Thymus (tissue), 11 donors: Measurements from ENCODE around the gene SPATA31E1. TPM values are rescaled to one million over a fixed set of nuclear protein-coding genes. Genes with fewer than 3 reads are reported as not detected.

Source experiments
- DNase-seq, 9 donors: peaks; one replicate each; pipeline ENCODE4 v3.0.0-alpha.2; 2013; ENCODE audit warnings: low spot score in 9 of 9, low read depth in 6 of 9, missing footprints in 1 of 9
- H3K27ac ChIP-seq, 2 donors: one replicate each; pipeline ENCODE4 v1.5.1; 2013; ENCODE audit warnings: control low read depth in 1 of 2, low read depth in 1 of 2, low read length in 1 of 2, mild to moderate bottlenecking in 1 of 2, moderate library complexity in 1 of 2
- H3K27me3 ChIP-seq, 2 donors: one replicate each; pipeline ENCODE4 v1.5.1; 2013; ENCODE audit warnings: low read length in 1 of 2; ENCODE audit not compliant: control insufficient read depth in 2 of 2, insufficient read depth in 1 of 2
- H3K36me3 ChIP-seq, 2 donors: one replicate each; pipeline ENCODE4 v1.5.1; 2013; ENCODE audit warnings: low read length in 1 of 2, mild to moderate bottlenecking in 1 of 2, moderate library complexity in 1 of 2; ENCODE audit not compliant: control insufficient read depth in 2 of 2, insufficient read depth in 2 of 2
- H3K4me1 ChIP-seq, 2 donors: one replicate each; pipeline ENCODE4 v1.5.1; 2013; ENCODE audit warnings: low read length in 2 of 2; ENCODE audit not compliant: control insufficient read depth in 2 of 2, insufficient read depth in 2 of 2
- H3K4me3 ChIP-seq, 2 donors: one replicate each; pipeline ENCODE4 v1.5.1; 2013; ENCODE audit warnings: low read length in 2 of 2, control low read depth in 1 of 2, mild to moderate bottlenecking in 1 of 2
- H3K9me3 ChIP-seq, 2 donors: one replicate each; pipeline ENCODE4 v1.5.1; 2013; ENCODE audit warnings: low read length in 1 of 2, mild to moderate bottlenecking in 1 of 2; ENCODE audit not compliant: control insufficient read depth in 2 of 2, insufficient read depth in 1 of 2
- WGBS: extraction: QIAGEN DNeasy Blood & Tissue Kit; methylation state at CpG from one replicate; pipeline ENCODE4 v1.1.7; 2013; 5-methylcytosine and 5-hydroxymethylcytosine counted together
- polyA plus RNA-seq: library from polyadenylated mRNA; stranded (reverse); fragments of 200-250 nt; gene quantifications from one replicate; pipeline ENCODE4 v1.2.3, GENCODE V29; 2013
- total RNA-seq: library from RNA; stranded (reverse); fragments of 120-200 nt; gene quantifications from one replicate; pipeline ENCODE4 v1.2.4, GENCODE V29; 2013
- donor health status: healthy.

Gene SPATA31E1
- total and polyA plus RNA-seq, 2 donors, result 0.02 TPM; not detected in 1

DNA sequence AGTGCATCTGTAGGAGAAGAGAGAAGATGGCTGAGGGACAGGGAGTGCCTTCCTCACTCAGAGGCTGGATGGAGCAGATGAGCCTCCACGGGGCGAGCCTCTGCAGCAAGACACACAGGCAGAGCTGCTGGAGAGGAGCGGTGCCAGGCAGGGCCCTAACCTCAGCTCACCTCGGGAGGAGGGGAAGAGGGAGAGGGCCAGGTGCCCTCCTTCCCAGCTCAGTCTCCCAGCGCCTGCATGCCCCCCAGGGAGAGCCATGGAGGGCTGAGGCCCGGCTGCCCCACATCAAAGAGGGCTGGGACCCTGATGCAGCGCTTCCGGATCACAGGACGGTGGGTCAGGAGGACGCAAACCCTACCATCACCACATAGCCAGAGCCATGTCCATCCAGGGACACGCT is 13.6 kb upstream of the SPATA31E1 start:
- no peaks in the 10 kb centered on the region for H3K9me3 ChIP-seq
- no peaks in the 10 kb centered on the region for H3K36me3 ChIP-seq
- no peak overlapping the region for H3K27ac ChIP-seq
- peaks cover 0 to under 1% of the 10 kb centered on the region in 2 donors for H3K27me3 ChIP-seq
- H3K4me3 ChIP-seq, result no peak overlapping the region
- H3K4me1 ChIP-seq, result no peaks in the 10 kb centered on the region
- DNase-seq, result no peak
- WGBS, result 90% methylated on average over 11 of the region's 11 CpGs

DNA sequence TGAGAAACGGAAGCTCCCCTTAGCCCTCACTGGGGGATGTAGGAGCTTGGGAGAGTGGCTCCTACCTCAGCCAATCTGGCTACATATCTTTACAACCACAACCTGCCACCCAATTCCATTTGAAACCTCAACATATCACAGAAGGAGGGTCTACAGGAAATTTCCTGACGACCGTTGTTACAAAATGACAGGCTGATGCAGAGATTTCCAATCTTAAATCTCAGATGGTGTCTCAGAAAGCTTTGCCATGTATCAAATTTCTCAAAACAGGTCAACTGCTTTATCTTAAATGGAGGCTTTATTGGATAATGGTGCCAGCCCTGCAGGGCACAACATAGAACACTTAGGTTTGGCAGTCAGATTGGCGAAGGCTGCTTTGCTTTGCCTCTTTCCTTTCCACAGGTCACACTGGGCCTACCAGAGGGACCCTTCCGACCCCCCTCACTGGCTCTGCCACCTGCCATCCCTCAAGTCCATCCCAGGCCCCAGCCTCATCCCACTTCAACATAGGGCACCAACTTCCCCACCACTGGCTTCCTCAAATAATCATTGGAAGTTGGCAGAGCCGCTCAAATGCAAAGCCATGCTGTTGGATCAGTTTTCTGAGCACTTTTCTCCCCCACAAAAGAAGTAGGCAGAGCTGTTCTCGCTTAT is 11.1 kb upstream of the SPATA31E1 start:
- no peak for DNase-seq
- Histone ChIP-seq H3K4me3 (no peak overlapping the region), H3K4me1 (peaks cover 0 to 4% of the 10 kb centered on the region in 2 donors), H3K9me3 (no peaks in the 10 kb centered on the region), H3K36me3 (no peaks in the 10 kb centered on the region), H3K27me3 (no peaks in the 10 kb centered on the region), H3K27ac (no peak overlapping the region)
- 93% methylated on average over 7 of the region's 7 CpGs for WGBS

DNA sequence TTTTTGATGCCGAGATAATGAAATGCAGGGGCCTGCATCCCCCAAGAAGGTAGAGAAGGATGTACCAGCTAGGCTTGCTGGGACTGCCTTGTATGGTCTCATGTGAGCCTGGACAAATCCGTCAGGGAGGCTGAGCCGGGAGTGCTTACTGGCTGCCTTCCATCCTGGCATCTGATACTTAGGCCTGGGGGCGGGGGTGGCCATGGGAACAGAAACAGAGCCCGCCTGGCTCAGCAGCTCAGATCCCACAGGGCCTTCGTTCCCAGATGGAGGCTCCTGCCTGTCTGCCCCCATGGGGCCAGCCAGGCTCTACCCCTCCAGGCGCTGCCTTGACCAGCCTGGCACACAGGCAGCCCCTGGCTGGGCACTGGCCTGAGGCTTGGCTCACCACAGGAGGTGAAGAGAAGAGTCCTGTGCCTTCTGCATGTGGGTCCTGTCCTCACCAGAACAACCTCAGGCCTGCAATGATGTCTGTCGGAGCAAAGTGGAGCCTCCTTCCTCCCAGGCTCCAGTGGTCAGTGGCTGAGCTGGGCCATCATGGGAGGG is 10.5 kb upstream of the SPATA31E1 start:
- Histone ChIP-seq H3K27ac (no peak overlapping the region), H3K4me1 (peaks cover 0 to 7% of the 10 kb centered on the region in 2 donors), H3K4me3 (no peak overlapping the region), H3K36me3 (no peaks in the 10 kb centered on the region), H3K9me3 (no peaks in the 10 kb centered on the region), H3K27me3 (no peaks in the 10 kb centered on the region)
- DNase-seq, result no peak
- WGBS, result 93% methylated on average over 8 of the region's 8 CpGs

- 98% methylated on average over 5 of the region's 5 CpGs for WGBS
- no peak overlapping the region for H3K27ac ChIP-seq
- DNase-seq, result no peak
- no peaks in the 10 kb centered on the region for H3K36me3 ChIP-seq
- peaks cover 0 to 7% of the 10 kb centered on the region in 2 donors for H3K4me1 ChIP-seq
- no peaks in the 10 kb centered on the region for H3K9me3 ChIP-seq
- no peak overlapping the region for H3K4me3 ChIP-seq
- no peaks in the 10 kb centered on the region for H3K27me3 ChIP-seq
Observed at GRCh38 chr9:87873607-87874303, 8.9 kb upstream of the SPATA31E1 start.

DNA sequence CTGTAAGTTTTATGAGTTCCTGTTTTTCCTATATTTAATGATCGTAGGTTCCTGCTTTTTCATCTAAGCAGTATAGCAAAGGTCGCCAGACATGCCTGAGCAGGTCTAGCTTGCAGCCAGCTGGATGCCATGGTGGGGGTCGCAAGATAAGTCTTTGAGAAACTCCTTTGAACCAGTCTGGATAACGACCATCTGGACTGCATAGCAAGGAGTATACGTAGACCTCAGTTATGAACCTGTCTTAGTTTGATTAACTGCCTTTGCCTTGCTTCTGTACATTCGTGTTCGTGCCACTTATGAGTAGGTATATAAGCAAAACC is 8.4 kb upstream of the SPATA31E1 start:
- no peaks in the 10 kb centered on the region for H3K27me3 ChIP-seq
- no peaks in the 10 kb centered on the region for H3K9me3 ChIP-seq
- H3K4me3 ChIP-seq, result no peak overlapping the region
- no peaks in the 10 kb centered on the region for H3K36me3 ChIP-seq
- WGBS, result 71% methylated on average over 7 of the region's 7 CpGs
- DNase-seq, result no peak
- peaks cover 0 to 7% of the 10 kb centered on the region in 2 donors for H3K4me1 ChIP-seq
- no peak overlapping the region for H3K27ac ChIP-seq

- Histone ChIP-seq H3K4me1 (peaks cover 0 to 7% of the 10 kb centered on the region in 2 donors), H3K27me3 (no peaks in the 10 kb centered on the region), H3K36me3 (no peaks in the 10 kb centered on the region), H3K9me3 (no peaks in the 10 kb centered on the region), H3K27ac (no peak overlapping the region), H3K4me3 (no peak overlapping the region)
- no peak for DNase-seq
Observed at GRCh38 chr9:87875060-87875459, 7.6 kb upstream of the SPATA31E1 start.

DNA sequence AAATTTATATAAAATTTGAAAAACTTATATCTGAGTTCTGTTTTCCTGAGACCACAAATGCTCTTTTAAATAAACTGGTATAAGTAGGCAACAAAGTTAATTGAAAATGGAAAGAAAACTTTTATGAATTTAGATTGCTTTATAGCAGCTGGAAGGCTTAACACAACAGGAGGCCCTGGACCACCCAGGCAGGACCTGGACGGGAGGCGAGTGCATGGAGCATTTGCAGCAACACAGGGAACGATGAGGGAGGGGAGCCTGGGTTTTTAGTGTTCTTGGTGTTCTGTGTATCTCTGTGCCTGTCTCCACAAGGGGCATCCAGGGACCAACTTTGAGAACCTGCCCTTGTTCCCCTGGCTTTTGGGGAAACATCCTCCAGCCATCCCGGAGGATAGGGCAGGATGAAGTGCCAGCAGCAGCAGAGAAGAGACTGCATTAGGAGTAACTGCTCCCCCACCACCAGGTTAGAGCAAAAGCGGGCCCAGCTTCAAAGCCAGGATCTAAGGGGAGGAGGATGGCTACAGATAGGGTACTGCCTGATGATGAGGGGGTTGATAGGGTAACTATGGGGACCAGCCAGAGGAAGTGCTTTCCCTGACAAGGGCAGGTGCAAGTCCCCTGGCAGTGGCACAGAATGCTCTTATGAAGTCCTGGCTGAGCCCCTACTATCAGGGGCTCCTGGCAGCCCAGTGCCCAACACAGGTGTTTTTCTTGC is 6.7 kb upstream of the SPATA31E1 start:
- Histone ChIP-seq H3K4me1 (peaks cover 0 to 11% of the 10 kb centered on the region in 2 donors), H3K4me3 (no peak overlapping the region), H3K27ac (no peak overlapping the region), H3K9me3 (no peaks in the 10 kb centered on the region), H3K36me3 (no peaks in the 10 kb centered on the region), H3K27me3 (no peaks in the 10 kb centered on the region)
- WGBS, result 89% methylated on average over 5 of the region's 5 CpGs
- peak in 4 of 9 donors; percentile 4 to 39 (median 22) for DNase-seq

- DNase-seq, result no peak
- Histone ChIP-seq H3K27me3 (no peaks in the 10 kb centered on the region), H3K4me3 (no peak overlapping the region), H3K9me3 (no peaks in the 10 kb centered on the region), H3K27ac (no peak overlapping the region), H3K36me3 (no peaks in the 10 kb centered on the region), H3K4me1 (peaks cover 0 to 11% of the 10 kb centered on the region in 2 donors)
- WGBS, result 92% methylated on average over 5 of the region's 5 CpGs
Observed at GRCh38 chr9:87876708-87877107, 6.0 kb upstream of the SPATA31E1 start.

DNA sequence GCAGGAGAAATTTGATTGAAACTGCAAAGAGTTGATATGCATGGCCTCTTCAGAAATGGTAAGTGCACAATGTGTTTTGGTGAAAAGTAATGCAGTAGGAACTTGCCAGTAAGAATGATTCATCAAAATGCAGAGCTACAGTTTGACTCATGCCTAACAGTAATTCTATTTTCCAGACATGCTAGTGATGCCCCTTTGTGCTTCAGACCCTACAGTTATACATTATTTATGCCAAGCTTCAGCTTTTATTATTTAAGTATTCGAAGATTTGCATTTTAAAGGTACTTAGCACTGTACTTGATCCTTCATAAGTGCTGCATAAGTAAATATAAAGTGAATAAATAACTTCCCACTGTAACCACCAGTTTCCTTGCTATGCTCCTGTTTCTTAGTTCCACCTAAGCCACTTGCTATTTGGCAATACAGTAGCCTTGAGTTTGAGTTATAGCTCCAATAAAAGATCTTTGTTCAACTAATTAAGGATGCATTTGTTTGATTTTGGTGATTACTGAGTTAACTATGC is 3.6 kb upstream of the SPATA31E1 start:
- 92% methylated on average over 1 of the region's 1 CpG for WGBS
- Histone ChIP-seq H3K27ac (no peak overlapping the region), H3K4me1 (peaks cover 0 to 11% of the 10 kb centered on the region in 2 donors), H3K4me3 (no peak overlapping the region), H3K9me3 (no peaks in the 10 kb centered on the region), H3K27me3 (no peaks in the 10 kb centered on the region), H3K36me3 (no peaks in the 10 kb centered on the region)
- no peak for DNase-seq
